RWPE1 (cell line): Measurements from ENCODE around the gene PHF20.

Experiments used
- CTCF ChIA-PET: fragments of 350-600 bp; sonication (Branson Sonifier 250); formaldehyde crosslinking; extraction: SDS; loops from one replicate; lab custom pipeline; 2021; lab: Yijun Ruan, JAX
- POLR2A ChIA-PET: fragments of 400-600 bp; formaldehyde crosslinking; extraction: SDS; loops from one replicate; lab custom pipeline; 2020; ENCODE audit warnings: antibody characterized with exemption; ENCODE audit not compliant: low non-redundant PET; lab: Yijun Ruan, JAX
- DNase-seq: peaks from one replicate; pipeline ENCODE4 v3.0.0; 2012; ENCODE audit warnings: low spot score
- H3K27ac ChIP-seq: fragments of 450-650 bp; 2 replicates; pipeline ENCODE4 v1.5.1; 2017
- CTCF ChIP-seq: fragments of 450-650 bp; conservative IDR thresholded peaks from 2 replicates; pipeline ENCODE4 v1.5.1; 2017; ENCODE audit warnings: low read depth, mild to moderate bottlenecking

Gene PHF20

GRCh38 chr20:35767683-35768481 is 3.9 kb upstream of the PHF20 start:
- peak overlapping the region; percentile 63 for H3K27ac ChIP-seq
- DNase-seq = no peak
- ChIA-PET CTCF (interaction anchor here (0.5 to 0.6 kb wide), 2 partner anchors 17 to 666 kb away, joined by 3 to 4 read pairs; no protein-coding TSS in a partner anchor), POLR2A (interaction anchor here (0.5 to 0.6 kb wide), 2 partner anchors 24 to 46 kb away, joined by 3 to 4 read pairs; no protein-coding TSS in a partner anchor)
- no peak for TF ChIP-seq CTCF

DNA sequence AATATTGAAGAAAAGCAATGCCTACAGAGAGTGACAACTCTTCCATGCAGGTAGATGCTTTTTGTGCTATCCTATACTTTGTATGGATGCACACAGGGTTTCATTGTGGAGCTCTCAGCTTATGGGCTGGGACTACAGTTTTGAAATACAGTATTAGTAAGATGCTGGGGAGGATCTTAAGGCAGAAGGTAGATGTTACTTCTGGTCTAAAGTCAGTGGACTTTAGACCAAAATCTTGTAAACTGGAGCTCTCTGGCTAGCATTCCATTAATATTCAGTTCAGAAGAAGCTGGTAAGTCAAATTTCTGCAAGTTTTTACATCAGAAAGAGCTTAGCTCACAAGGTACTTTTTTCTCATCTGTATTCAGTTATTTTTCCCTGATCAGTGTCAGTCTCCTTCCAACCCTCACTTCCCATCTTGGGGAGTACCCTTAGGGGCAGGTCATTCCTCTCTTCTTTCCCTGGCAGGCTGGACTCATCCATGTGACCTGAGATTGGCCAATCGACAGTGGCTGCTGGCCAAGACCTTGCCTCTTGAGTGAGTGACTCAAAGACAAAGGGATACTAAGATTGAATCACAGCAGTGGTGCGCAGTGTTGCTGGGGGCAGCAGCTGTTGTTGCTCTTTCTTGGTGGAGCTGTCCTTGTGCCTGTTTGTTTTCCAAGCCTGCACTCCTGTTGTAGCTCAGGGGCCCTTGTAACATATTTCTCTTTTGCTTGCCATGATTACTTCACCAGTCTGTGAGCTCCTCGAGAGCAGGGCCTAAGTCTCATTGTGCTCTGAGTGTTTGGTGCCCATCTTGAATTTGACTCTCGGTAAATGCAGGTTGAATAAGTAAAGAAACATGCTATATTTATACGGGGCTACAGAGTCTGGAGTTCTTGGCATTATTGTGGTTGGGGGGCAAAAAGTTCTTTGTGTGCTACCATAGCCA is 2.8 kb upstream of the PHF20 start:
- peak; percentile 99 for DNase-seq
- H3K27ac ChIP-seq = peak overlapping the region; percentile 86
- TF ChIP-seq CTCF = no peak
- CTCF ChIA-PET = interaction anchor here (0.5 to 1.0 kb wide), 3 partner anchors 8 to 667 kb away, joined by 3 to 4 read pairs (median 4); no protein-coding TSS in a partner anchor
- POLR2A ChIA-PET = interaction anchor here (0.5 to 1.5 kb wide), 3 partner anchors 25 to 29 kb away, joined by 3 to 15 read pairs (median 3); partner anchors contain the start of gene RBM39

DNA sequence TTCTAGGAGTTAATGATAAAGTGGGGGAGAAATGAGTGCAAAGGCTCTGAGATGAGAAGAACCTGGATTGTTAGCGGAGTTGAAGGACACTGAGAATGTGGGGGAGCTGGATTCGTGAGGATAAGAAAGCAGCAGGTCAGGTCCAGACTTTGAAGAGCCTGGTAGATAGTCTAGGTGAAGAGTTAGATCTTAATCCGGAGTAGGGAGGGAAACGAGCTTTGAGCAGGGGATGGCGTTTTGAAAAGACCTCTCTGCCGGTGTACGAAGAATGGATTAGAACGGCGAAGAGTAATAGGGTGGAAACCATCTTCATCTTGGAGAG is 487 bp upstream of the PHF20 start:
- ChIA-PET POLR2A (interaction anchor here (0.5 to 2.6 kb wide), 3 partner anchors 15 to 789 kb away, joined by 4 to 29 read pairs (median 5); partner anchors contain the start of gene RBM39), CTCF (interaction anchor here (0.5 to 1.4 kb wide), 4 partner anchors 14 to 198 kb away, joined by 3 to 9 read pairs (median 4); no protein-coding TSS in a partner anchor)
- H3K27ac ChIP-seq = peak overlapping the region; percentile 86
- no peak for DNase-seq
- no peak for TF ChIP-seq CTCF

GRCh38 chr20:35772563-35773058 is 796 bp downstream of the PHF20 start:
- POLR2A ChIA-PET = interaction anchor here (0.6 to 2.6 kb wide), 2 partner anchors 30 to 85 kb away, joined by 3 to 29 read pairs; partner anchors contain the start of gene RBM39
- no peak for TF ChIP-seq CTCF
- no peak for DNase-seq
- peak overlapping the region; percentile 86 for H3K27ac ChIP-seq
- CTCF ChIA-PET = interaction anchor here (0.6 kb wide), 1 partner anchor 11 kb away, joined by 4 read pairs; no protein-coding TSS in a partner anchor

DNA sequence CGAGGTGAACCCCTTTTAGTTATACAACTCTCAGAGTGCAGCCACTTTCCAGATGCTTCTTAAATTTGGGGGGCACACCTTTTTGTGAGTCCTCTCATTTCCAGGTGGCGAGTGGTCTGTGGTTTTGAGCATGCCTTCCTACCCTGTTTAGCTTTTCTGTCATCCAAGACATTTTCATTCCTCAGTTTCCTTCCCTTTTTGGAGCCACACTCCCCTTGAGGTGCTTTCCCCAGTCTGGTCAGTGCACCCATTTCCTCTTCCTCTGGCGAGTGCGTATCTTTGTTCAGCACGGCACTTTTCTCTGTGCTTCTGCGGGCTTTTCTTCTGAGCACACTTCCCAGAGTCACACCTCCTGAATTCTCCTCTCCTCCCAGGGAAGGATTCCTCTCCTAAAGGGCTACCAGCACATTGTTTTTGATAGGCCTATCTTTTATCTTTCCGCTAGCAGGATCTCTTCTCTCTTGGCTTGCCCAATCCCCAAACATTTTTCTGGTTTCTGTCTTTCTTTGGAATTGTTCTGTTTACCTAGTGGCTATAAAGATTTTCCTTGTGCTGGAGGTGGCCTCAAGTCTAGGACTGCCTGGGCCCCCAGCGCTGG is 1.4 kb downstream of the PHF20 start:
- DNase-seq = no peak
- no peak for TF ChIP-seq CTCF
- peak overlapping the region; percentile 51; the same call in 1 of the 2 replicates for H3K27ac ChIP-seq
- CTCF ChIA-PET = no interaction called here
- POLR2A ChIA-PET = no interaction called here
